ENCODE results near the gene HIF1AN. TPM values are rescaled to one million over a fixed set of nuclear protein-coding genes. Genes with fewer than 3 reads are reported as not detected.

HIF1AN gene
- total RNA-seq, 1 experiment from 2014 or later: 58.7 TPM

DNA sequence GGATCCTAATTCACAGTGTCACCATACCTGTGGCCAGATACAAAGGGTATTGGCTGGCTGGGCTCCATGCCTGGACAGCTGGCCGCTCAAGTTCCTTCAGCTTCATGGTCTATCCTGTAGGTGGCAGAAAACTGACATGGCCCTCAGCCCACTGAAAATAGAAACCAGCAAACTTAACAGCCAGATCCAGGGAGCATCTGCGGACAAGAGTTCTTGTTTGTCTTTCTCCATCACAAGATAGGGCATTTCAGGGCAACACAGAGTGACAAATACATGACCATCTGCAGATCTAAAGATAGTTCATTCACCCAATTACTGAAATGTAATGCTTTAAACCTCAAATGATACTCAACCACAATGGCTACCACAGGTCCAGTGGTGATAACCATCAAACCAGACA is 18.9 kb upstream of the HIF1AN start:
- Histone ChIP-seq H3K23ac (ENCODE audit: insufficient read length, low read depth, low read length) (no peak overlapping the region), H4K91ac (ENCODE audit: insufficient read length, low read depth, low read length) (no peak overlapping the region), H3K4ac (ENCODE audit: low read depth, low read length) (no peak overlapping the region), H3K23me2 (ENCODE audit: insufficient read length, low read depth, low read length, poor library complexity, severe bottlenecking) (peaks cover 10% of the 10 kb centered on the region), H3K27me3 (ENCODE audit: insufficient read depth, low read length) (peaks cover 4% of the 10 kb centered on the region; the same call in 1 of the 2 replicates), H2BK120ac (ENCODE audit: low read depth, low read length, poor library complexity, severe bottlenecking) (no peak overlapping the region), H3K14ac (ENCODE audit: insufficient read depth, low read length) (no peak overlapping the region), H4K20me1 (ENCODE audit: control insufficient read depth, insufficient read depth, insufficient read length) (no peaks in the 10 kb centered on the region), H2BK5ac (ENCODE audit: insufficient read length, low read length) (no peak overlapping the region), H2AFZ (ENCODE audit: low read length) (no peak overlapping the region), H2BK20ac (ENCODE audit: low read depth, low read length, poor library complexity, severe bottlenecking) (no peak overlapping the region), H3K27ac (ENCODE audit: insufficient read length, low read depth, low read length) (no peak overlapping the region), H3K4me1 (ENCODE audit: insufficient read depth, low read length) (no peaks in the 10 kb centered on the region), H2AK5ac (ENCODE audit: insufficient read length, low read length) (no peak overlapping the region), H3K79me2 (ENCODE audit: insufficient read depth, low read length) (no peaks in the 10 kb centered on the region), H3K9ac (ENCODE audit: extremely low read depth, insufficient read length, low read length) (no peak overlapping the region), H3K56ac (ENCODE audit: insufficient read length, low read depth, low read length) (no peak overlapping the region), H3K79me1 (ENCODE audit: insufficient read depth, low read depth, low read length, poor library complexity, severe bottlenecking) (no peaks in the 10 kb centered on the region), H2BK12ac (ENCODE audit: insufficient read length, low read depth, low read length) (no peak overlapping the region), H3K18ac (ENCODE audit: insufficient read length, low read depth, low read length) (no peak overlapping the region), H2BK15ac (ENCODE audit: low read depth, low read length) (no peak overlapping the region), H3K4me2 (ENCODE audit: insufficient read depth, insufficient read length, low read length) (no peak overlapping the region), H3T11ph (ENCODE audit: low read length) (no peak overlapping the region), H3K9me3 (ENCODE audit: control insufficient read depth, low read depth, low read length) (no peaks in the 10 kb centered on the region), H4K5ac (ENCODE audit: insufficient read length, low read depth, low read length) (no peak overlapping the region), H4K8ac (replicated peaks; ENCODE audit: insufficient read length, low read depth, low read length) (no peak overlapping the region)
- Mint-ChIP-seq H3K9me3 (no peaks in the 10 kb centered on the region), H3K4me1 (peaks cover 9 to 13% of the 10 kb centered on the region in 2 experiments), H3K27me3 (ENCODE audit: low read depth) (peaks cover 47% of the 10 kb centered on the region), H3K36me3 (ENCODE audit: insufficient read depth in 1 of 3, low read depth in 3 of 3) (no peaks in the 10 kb centered on the region; a peak in 1 of 7 replicates), H3K27ac (no peak overlapping the region), H3K4me3 (0 out of 5 replicates have a peak overlapping the region, but pooled peaks of 1 of the 2 experiments have one; percentile 5)
- peak; percentile 59 for DNase-seq
- TF ChIP-seq, protein P1, sequence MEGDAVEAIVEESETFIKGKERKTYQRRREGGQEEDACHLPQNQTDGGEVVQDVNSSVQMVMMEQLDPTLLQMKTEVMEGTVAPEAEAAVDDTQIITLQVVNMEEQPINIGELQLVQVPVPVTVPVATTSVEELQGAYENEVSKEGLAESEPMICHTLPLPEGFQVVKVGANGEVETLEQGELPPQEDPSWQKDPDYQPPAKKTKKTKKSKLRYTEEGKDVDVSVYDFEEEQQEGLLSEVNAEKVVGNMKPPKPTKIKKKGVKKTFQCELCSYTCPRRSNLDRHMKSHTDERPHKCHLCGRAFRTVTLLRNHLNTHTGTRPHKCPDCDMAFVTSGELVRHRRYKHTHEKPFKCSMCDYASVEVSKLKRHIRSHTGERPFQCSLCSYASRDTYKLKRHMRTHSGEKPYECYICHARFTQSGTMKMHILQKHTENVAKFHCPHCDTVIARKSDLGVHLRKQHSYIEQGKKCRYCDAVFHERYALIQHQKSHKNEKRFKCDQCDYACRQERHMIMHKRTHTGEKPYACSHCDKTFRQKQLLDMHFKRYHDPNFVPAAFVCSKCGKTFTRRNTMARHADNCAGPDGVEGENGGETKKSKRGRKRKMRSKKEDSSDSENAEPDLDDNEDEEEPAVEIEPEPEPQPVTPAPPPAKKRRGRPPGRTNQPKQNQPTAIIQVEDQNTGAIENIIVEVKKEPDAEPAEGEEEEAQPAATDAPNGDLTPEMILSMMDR (conservative IDR thresholded peaks at IDR 0.05): peak; percentile 56
- WGBS (ENCODE audit: extremely low coverage, insufficient read length, low lambda C conversion rate): no CpG with 5 or more reads among the region's 2 CpGs

Measured in H9 (cell line).